Daoy (cell line): ENCODE data around the gene USP10. TPM values are rescaled to one million over a fixed set of nuclear protein-coding genes. Genes with fewer than 3 reads are reported as not detected.
"Not testable (repeated sequence)": the region's sequence is repeated elsewhere in the genome, so short reads cannot be mapped to it uniquely, and the experiment has no call there.

ENCODE experiments used
- DNase-seq: peaks from one replicate; pipeline ENCODE4 v3.0.0-alpha.2; 2015; ENCODE audit warnings: low read depth
- total RNA-seq: library from RNA; depleted of rRNA; stranded (reverse); fragments of >200 nt; shearing (Covaris generic); gene quantifications from 2 replicates; pipeline ENCODE4 v1.2.3, GENCODE V29; 2014

The USP10 gene
- total RNA-seq, 1 experiment from 2014 or later, result 38.3 TPM

GRCh38 chr16:84726079-84726668 is 26.4 kb downstream of the USP10 start:
- DNase-seq, result peak; percentile 81

GRCh38 chr16:84726669-84727467 is 27.1 kb downstream of the USP10 start:
- peak; percentile 12 for DNase-seq

- DNase-seq, result no peak
These were observed 29.1 kb downstream of the USP10 start for GRCh38 chr16:84728853-84729424.

- DNase-seq, result no peak
These were observed 30.0 kb downstream of the USP10 start for GRCh38 chr16:84729716-84730320.

GRCh38 chr16:84730406-84731106 is 30.8 kb downstream of the USP10 start:
- DNase-seq, result peak; percentile 91

GRCh38 chr16:84732332-84732673 is 32.5 kb downstream of the USP10 start:
- DNase-seq, result not testable (repeated sequence)

GRCh38 chr16:84732674-84733352 is 33.0 kb downstream of the USP10 start:
- DNase-seq, result no peak

GRCh38 chr16:84735849-84736586 is 36.2 kb downstream of the USP10 start:
- peak; percentile 59 for DNase-seq

GRCh38 chr16:84737192-84738011 is 37.6 kb downstream of the USP10 start:
- no peak for DNase-seq

GRCh38 chr16:84738255-84739038 is 38.6 kb downstream of the USP10 start:
- DNase-seq, result peak; percentile 72

GRCh38 chr16:84739349-84740124 is 39.7 kb downstream of the USP10 start:
- DNase-seq, result peak; percentile 62

GRCh38 chr16:84740596-84741116 is 40.9 kb downstream of the USP10 start:
- no peak for DNase-seq

GRCh38 chr16:84741340-84741830 is 41.6 kb downstream of the USP10 start:
- DNase-seq, result peak; percentile 44

GRCh38 chr16:84742641-84743092 is 42.9 kb downstream of the USP10 start:
- DNase-seq, result no peak

- no peak for DNase-seq
These were observed 46.4 kb downstream of the USP10 start for GRCh38 chr16:84746231-84746630.

GRCh38 chr16:84746875-84747274 is 47.1 kb downstream of the USP10 start:
- no peak for DNase-seq

GRCh38 chr16:84748247-84748646 is 48.4 kb downstream of the USP10 start:
- not testable (repeated sequence) for DNase-seq

- no peak for DNase-seq
These were observed 49.3 kb downstream of the USP10 start for GRCh38 chr16:84749072-84749471.
